ENCODE measurements around the gene HTR3A.
"Not testable (repeated sequence)": the region's sequence is repeated elsewhere in the genome, so short reads cannot be mapped to it uniquely, and the experiment has no call there.

HTR3A gene

GRCh38 chr11:113974741-113975470, at the start of gene HTR3A:
Gene HTR3A, plus strand, starts transcription at chr11:113975108. Its CDS starts 218 bp downstream, at chr11:113975326.
- no peak for TF ChIP-seq ZNF274 (IDR thresholded peaks at IDR 0.05; ENCODE audit: low read depth, low read length)
- H3K4me3 ChIP-seq (ENCODE audit: low read length), result no peak within 1 kb of the TSS

GRCh38 chr11:113926273-113927197, 48.4 kb upstream of the HTR3A start:
- no peak overlapping the region for H3K4me3 ChIP-seq (ENCODE audit: low read length)
- no peak for TF ChIP-seq ZNF274 (IDR thresholded peaks at IDR 0.05; ENCODE audit: low read depth, low read length)

DNA sequence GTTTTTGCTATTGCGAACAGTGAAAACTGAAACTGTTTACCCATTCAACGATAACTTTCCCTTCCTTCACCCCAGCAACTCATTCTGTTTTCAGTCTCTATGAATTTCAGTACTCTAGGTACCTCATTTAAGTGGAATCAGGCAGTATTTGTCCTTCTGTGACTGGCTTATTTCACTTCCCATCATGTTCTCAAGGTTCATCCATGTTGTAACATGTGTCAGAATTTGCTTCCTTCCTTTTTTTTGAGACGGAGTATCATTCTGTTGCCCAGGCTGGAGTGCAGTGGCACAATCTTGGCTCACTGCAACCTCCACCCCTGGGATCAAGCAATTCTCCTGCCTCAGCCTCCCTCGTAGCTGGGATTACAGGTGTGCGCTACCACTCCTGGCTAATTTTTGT, 46.6 kb upstream of the HTR3A start:
- no peak overlapping the region for H3K4me3 ChIP-seq (ENCODE audit: low read length)
- no peak for TF ChIP-seq ZNF274 (IDR thresholded peaks at IDR 0.05; ENCODE audit: low read depth, low read length)

GRCh38 chr11:113932788-113933187, 42.1 kb upstream of the HTR3A start:
- no peak for TF ChIP-seq ZNF274 (IDR thresholded peaks at IDR 0.05; ENCODE audit: low read depth, low read length)
- no peak overlapping the region for H3K4me3 ChIP-seq (ENCODE audit: low read length)

DNA sequence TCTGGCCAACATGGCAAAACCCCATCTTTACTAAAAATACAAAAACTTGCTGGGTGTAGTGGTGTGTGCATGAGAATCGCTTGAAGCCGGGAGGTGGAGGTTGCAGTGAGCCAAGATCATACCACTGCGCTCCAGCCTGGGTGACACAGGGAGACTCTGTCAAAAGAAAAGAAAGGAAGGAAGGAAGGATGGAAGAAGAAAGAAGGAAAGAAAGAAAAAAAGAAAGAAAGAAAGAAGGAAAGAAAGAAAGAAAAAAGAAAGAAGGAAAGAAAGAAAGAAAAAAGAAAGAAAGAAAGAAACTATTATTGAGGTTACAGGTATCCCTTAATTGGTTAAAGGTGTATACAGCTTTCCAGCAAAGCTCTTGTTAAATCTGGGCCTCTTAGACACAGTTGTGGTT, 40.7 kb upstream of the HTR3A start:
- not testable (repeated sequence) for H3K4me3 ChIP-seq (ENCODE audit: low read length)

- no peak for TF ChIP-seq ZNF274 (IDR thresholded peaks at IDR 0.05; ENCODE audit: low read depth, low read length)
- H3K4me3 ChIP-seq (ENCODE audit: low read length), result no peak overlapping the region
Measured at GRCh38 chr11:113934761-113935160, 40.1 kb upstream of the HTR3A start.

DNA sequence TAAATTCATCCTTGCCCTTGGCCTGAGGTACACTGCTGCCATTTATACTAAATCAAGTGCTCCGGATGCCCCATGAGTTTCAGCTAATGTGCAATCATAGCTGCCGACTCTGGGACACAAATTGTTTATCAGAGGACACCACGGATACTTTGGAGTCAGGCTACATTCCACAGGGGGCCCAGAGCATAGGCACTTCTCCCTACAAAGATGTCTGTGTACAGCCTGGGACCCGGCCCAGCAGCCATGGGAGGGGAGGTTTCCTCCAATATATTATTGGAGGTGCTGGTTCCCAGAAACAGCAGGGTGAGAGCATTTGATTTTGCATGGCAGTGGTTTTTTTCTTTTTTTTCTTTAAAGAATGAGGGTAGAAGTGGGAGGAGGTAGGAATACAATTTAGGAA, 39.0 kb upstream of the HTR3A start:
- H3K4me3 ChIP-seq (ENCODE audit: low read length), result no peak overlapping the region
- no peak for TF ChIP-seq ZNF274 (IDR thresholded peaks at IDR 0.05; ENCODE audit: low read depth, low read length)

DNA sequence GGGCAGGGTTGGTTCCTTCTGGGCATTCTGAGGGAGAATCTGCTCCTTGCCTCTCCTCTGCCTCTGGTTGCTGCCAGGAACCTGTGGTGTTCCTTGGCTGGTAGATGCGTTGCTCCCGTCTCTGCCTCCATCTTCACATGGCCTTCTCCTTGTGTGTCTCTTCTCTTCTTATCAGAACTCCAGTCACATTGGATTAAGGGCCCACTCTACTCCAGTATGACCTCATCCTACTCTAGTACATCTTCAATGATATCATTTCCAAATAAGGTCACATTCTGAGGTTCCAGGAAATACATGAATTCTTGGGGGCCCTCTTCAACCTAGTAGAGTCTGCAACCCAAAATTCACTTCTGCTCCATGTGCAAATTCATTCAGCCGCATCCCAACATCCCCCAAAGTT, 37.0 kb upstream of the HTR3A start:
- H3K4me3 ChIP-seq (ENCODE audit: low read length), result no peak overlapping the region
- TF ChIP-seq ZNF274 (IDR thresholded peaks at IDR 0.05; ENCODE audit: low read depth, low read length), result no peak

GRCh38 chr11:113942256-113942655, 32.7 kb upstream of the HTR3A start:
- no peak for TF ChIP-seq ZNF274 (IDR thresholded peaks at IDR 0.05; ENCODE audit: low read depth, low read length)
- H3K4me3 ChIP-seq (ENCODE audit: low read length), result no peak overlapping the region

DNA sequence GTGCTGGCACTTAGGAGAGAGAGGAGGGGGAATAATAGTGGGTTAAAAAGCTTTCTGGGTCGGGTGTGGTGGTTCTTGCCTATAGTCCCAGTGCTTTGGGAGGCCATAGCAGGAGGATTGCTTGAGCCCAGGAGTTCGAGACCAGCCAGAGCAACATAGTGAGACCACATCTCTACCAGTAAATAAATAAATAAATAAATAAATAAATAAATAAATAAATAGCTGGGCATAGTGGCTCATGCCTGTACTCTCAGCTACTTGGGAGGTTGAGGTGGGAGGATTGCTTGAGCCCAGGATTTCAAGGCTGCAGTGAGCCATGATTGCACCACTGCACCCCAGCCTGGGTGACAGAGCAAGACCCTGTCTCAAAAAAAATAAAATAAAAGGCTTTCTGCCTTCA, 28.7 kb upstream of the HTR3A start:
- not testable (repeated sequence) for H3K4me3 ChIP-seq (ENCODE audit: low read length)

DNA sequence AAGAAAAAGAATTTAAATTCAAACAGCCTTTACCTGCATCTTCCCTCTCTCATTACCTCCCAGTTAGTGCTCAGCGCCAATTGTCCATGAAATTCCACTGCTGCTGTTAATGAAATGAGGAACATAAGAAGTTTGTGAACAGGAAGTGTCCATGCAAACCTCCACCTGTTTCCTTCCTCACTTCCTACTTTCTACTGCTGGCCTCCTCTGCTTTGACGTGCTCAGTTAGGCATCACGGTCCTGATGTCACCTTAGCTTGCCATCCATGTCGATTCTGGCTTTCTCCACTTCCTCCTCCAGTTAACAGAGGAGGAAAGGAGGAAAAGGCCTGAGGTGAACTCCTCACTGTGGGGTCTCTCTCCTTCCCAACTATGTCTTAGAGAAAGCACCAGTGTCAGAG, 26.9 kb upstream of the HTR3A start:
- no peak overlapping the region for H3K4me3 ChIP-seq (ENCODE audit: low read length)
- no peak for TF ChIP-seq ZNF274 (IDR thresholded peaks at IDR 0.05; ENCODE audit: low read depth, low read length)

- TF ChIP-seq ZNF274 (IDR thresholded peaks at IDR 0.05; ENCODE audit: low read depth, low read length), result no peak
- no peak overlapping the region for H3K4me3 ChIP-seq (ENCODE audit: low read length)
Measured at GRCh38 chr11:113949891-113950290, 25.0 kb upstream of the HTR3A start.

DNA sequence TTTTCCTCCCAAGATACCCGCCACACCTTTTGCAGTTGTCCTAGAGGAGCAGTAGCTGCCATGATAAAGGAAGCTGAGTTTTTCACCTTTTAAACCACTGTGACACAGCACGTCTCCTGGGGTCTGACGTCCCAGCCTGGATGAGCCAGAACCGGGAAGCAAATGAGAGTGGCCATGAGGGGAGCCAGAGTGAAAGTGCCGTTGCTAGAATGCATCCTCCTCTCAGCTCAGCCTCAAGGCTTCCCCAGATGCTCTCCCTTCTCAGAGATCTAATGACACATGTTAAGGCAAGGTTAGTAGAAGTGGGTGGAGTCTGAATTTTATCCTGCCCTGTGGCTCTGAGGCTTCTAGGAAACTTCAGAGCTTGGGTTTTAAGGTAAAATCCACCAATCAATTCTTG, 23.4 kb upstream of the HTR3A start:
- H3K4me3 ChIP-seq (ENCODE audit: low read length), result no peak overlapping the region
- TF ChIP-seq ZNF274 (IDR thresholded peaks at IDR 0.05; ENCODE audit: low read depth, low read length), result no peak

DNA sequence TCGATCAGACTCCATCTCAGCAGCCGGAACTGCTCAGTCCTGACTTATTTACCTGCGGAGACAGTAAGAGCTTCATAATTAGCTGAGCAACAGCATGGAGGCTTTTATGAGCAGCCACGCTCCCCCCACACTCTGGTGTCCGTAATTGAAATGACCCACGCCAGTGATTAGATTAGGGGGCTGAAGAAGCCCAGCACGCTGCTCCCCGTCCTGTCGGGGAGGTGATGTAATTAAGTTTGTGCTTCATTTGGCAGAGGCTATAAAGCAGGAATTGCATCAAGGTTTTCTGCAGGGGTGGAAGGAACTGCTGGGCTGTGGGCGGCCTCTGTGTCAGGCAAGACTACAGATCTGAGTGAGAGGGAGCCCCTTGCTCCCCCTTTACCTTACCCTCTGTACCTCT, 22.8 kb upstream of the HTR3A start:
- no peak for TF ChIP-seq ZNF274 (IDR thresholded peaks at IDR 0.05; ENCODE audit: low read depth, low read length)
- H3K4me3 ChIP-seq (ENCODE audit: low read length), result no peak overlapping the region

DNA sequence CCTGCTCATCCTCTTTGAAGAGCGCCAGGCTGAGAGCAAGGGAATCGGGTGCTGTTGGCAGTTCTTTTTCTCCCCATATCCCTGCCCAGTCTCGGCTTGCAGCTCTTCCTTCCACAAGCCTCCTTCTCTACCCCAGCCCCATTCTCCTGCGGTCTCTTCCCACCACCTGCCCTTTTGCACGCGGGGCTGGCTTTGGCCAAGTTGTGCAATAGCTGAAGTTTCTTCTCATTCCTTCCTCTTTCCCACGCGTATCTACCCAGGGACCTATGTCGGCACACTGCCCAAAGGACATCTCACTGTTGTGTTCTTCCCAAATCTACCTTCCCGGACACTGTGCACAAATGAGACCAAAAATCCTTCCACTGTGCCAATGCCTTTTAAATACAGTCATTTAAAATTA, 22.3 kb upstream of the HTR3A start:
- no peak overlapping the region for H3K4me3 ChIP-seq (ENCODE audit: low read length)
- TF ChIP-seq ZNF274 (IDR thresholded peaks at IDR 0.05; ENCODE audit: low read depth, low read length), result no peak
